Panc1 (cell line): ENCODE measurements around the gene MAPK8. TPM values are rescaled to one million over a fixed set of nuclear protein-coding genes. Genes with fewer than 3 reads are reported as not detected.

Source experiments
- ATAC-seq: fragments of 200-7000 bp; cut with Tn5 transposase; 2 replicates; pipeline ENCODE4 v1.9.1; 2020; ENCODE audit warnings: mild to moderate bottlenecking, moderate library complexity
- BruUV-seq: library from RNA; stranded (reverse); fragments of 400-500 nt; replicated peaks from 2 replicates; lab custom pipeline; 2021; lab: Mats Ljungman, UMichigan
- CTCF ChIA-PET: fragments of 300-600 bp; sonication (Branson Sonifier 250); formaldehyde crosslinking; loops from one replicate; lab custom pipeline; 2022; ENCODE audit warnings: antibody characterized with exemption; lab: Charles Lee
- POLR2A ChIA-PET: fragments of 300-600 bp; sonication (Branson Sonifier 250); formaldehyde crosslinking; loops from one replicate; lab custom pipeline; 2022; ENCODE audit warnings: antibody characterized with exemption; lab: Charles Lee
- DNase-seq: peaks from one replicate; pipeline ENCODE4 v3.0.0-alpha.2; 2010; ENCODE audit warnings: low read depth, low spot score
- H3K27ac ChIP-seq: 2 replicates; pipeline ENCODE4 v1.5.1; 2011; ENCODE audit warnings: mild to moderate bottlenecking, low read length, inconsistent platforms
- H3K27me3 ChIP-seq: fragments of 200-500 bp; sonication (Bioruptor generic); 2 replicates; pipeline ENCODE4 v1.6.0; 2014; ENCODE audit warnings: low read length, inconsistent platforms; ENCODE audit not compliant: control insufficient read depth, insufficient read depth
- H3K36me3 ChIP-seq: fragments of 200-500 bp; sonication (Bioruptor generic); 2 replicates; pipeline ENCODE4 v1.5.1; 2014; ENCODE audit warnings: inconsistent platforms, mild to moderate bottlenecking, low read length, moderate library complexity; ENCODE audit not compliant: control insufficient read depth, insufficient read depth
- H3K4me1 ChIP-seq: 2 replicates; pipeline ENCODE4 v1.5.1; 2011; ENCODE audit warnings: inconsistent platforms, mild to moderate bottlenecking, low read length, moderate library complexity; ENCODE audit not compliant: control insufficient read depth, insufficient read depth
- H3K4me3 ChIP-seq, 2 experiments: 2 replicates each; pipeline ENCODE4 v1.5.1; 2011 to 2012; ENCODE audit warnings: low read depth in 2 of 2, low read length in 2 of 2, mild to moderate bottlenecking in 2 of 2, inconsistent platforms in 1 of 2, moderate library complexity in 1 of 2
- H3K9me3 ChIP-seq: fragments of 200-500 bp; sonication (Bioruptor generic); 2 replicates; pipeline ENCODE4 v1.5.1; 2014; ENCODE audit warnings: low read depth, mild to moderate bottlenecking, inconsistent platforms, low read length, moderate library complexity; ENCODE audit not compliant: control insufficient read depth, insufficient read depth
- POLR2AphosphoS5 ChIP-seq: IDR thresholded peaks from 2 replicates; pipeline ENCODE4 v1.6.1; 2012; ENCODE audit warnings: mild to moderate bottlenecking, low read depth, low read length, moderate library complexity
- SIN3A ChIP-seq: IDR thresholded peaks from 2 replicates; pipeline ENCODE4 v1.6.1; 2012; ENCODE audit warnings: low read depth, mild to moderate bottlenecking, low read length, moderate library complexity, borderline replicate concordance; ENCODE audit not compliant: insufficient read depth
- TCF7L2 ChIP-seq: IDR thresholded peaks from 2 replicates; pipeline ENCODE4 v1.6.1; 2011; ENCODE audit warnings: mild to moderate bottlenecking, low read depth, low read length, inconsistent platforms
- in situ Hi-C: cut with HindIII; loops from 2 replicates; pipeline ENCODE4 v1.10.0; 2016; ENCODE audit warnings: low sequenced_read_pairs, low pct_unique_long_range_greater_than_20kb
- intact Hi-C: fragments of 100-400 bp; cut with micrococcal nuclease; formaldehyde crosslinking; loops from one replicate; pipeline ENCODE4 v1.10.0; 2022; ENCODE audit not compliant: unreplicated experiment
- total RNA-seq: library from RNA; stranded (reverse); gene quantifications from one replicate; pipeline ENCODE4 v1.2.1, GENCODE V29; 2021; ENCODE audit not compliant: unreplicated experiment
- TF ChIP-seq, protein P1 (sequence below), 2 experiments: IDR thresholded peaks; 2 replicates each; pipeline ENCODE4 v1.6.1; 2011 to 2012; ENCODE audit warnings: low read depth in 2 of 2, control low read depth in 1 of 2, low read length in 1 of 2, mild to moderate bottlenecking in 1 of 2, moderate library complexity in 1 of 2; ENCODE audit not compliant: insufficient read depth in 1 of 2
- TF ChIP-seq, protein P2 (sequence below): fragments of 450-650 bp; IDR thresholded peaks from 2 replicates; pipeline ENCODE4 v1.5.1; 2017; ENCODE audit warnings: mild to moderate bottlenecking

MAPK8 gene
- total RNA-seq, 1 experiment from 2014 or later, result 66.6 TPM

DNA sequence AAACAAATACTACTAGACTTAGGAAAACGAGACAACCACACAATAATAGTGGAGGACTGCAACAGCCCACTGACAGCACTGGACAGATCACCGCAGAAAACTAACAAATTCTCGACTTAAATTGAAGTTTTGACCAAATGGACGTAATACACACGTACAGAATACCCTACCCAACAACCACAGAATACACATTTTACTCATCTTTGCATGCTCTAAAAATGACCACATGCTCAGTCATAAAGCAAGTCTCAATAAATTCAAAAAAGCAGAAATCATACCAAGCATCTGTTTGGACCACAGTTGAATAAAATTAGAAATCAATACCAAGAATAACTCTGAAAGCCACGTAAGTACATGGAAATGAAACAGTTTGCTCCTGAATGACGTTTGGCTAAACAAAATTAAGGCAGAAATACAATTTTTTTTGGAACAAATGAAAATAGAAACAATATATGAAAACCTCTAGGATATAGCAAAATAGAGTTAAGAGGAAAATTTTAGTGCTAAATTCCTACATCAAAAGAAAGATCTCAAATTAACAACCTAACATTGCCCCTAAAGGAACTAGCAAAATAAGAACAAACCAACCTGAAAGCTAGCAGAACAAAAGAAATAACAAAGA is 30.6 kb downstream of the MAPK8 start:
- no peaks in the 10 kb centered on the region for H3K9me3 ChIP-seq
- H3K27me3 ChIP-seq, result no peaks in the 10 kb centered on the region
- ATAC-seq, result no peak
- intact Hi-C loops (no loop called here), in situ Hi-C loops (no loop called here)
- H3K36me3 ChIP-seq, result no peaks in the 10 kb centered on the region
- TF ChIP-seq SIN3A, result no peak
- TF ChIP-seq, protein P1, sequence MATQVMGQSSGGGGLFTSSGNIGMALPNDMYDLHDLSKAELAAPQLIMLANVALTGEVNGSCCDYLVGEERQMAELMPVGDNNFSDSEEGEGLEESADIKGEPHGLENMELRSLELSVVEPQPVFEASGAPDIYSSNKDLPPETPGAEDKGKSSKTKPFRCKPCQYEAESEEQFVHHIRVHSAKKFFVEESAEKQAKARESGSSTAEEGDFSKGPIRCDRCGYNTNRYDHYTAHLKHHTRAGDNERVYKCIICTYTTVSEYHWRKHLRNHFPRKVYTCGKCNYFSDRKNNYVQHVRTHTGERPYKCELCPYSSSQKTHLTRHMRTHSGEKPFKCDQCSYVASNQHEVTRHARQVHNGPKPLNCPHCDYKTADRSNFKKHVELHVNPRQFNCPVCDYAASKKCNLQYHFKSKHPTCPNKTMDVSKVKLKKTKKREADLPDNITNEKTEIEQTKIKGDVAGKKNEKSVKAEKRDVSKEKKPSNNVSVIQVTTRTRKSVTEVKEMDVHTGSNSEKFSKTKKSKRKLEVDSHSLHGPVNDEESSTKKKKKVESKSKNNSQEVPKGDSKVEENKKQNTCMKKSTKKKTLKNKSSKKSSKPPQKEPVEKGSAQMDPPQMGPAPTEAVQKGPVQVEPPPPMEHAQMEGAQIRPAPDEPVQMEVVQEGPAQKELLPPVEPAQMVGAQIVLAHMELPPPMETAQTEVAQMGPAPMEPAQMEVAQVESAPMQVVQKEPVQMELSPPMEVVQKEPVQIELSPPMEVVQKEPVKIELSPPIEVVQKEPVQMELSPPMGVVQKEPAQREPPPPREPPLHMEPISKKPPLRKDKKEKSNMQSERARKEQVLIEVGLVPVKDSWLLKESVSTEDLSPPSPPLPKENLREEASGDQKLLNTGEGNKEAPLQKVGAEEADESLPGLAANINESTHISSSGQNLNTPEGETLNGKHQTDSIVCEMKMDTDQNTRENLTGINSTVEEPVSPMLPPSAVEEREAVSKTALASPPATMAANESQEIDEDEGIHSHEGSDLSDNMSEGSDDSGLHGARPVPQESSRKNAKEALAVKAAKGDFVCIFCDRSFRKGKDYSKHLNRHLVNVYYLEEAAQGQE (IDR thresholded peaks at IDR 0.05; ENCODE audit: insufficient read depth in 1 of 2, low read depth in 2 of 2, low read length in 1 of 2), result no peak
- no peak for TF ChIP-seq POLR2AphosphoS5
- TF ChIP-seq, protein P2, sequence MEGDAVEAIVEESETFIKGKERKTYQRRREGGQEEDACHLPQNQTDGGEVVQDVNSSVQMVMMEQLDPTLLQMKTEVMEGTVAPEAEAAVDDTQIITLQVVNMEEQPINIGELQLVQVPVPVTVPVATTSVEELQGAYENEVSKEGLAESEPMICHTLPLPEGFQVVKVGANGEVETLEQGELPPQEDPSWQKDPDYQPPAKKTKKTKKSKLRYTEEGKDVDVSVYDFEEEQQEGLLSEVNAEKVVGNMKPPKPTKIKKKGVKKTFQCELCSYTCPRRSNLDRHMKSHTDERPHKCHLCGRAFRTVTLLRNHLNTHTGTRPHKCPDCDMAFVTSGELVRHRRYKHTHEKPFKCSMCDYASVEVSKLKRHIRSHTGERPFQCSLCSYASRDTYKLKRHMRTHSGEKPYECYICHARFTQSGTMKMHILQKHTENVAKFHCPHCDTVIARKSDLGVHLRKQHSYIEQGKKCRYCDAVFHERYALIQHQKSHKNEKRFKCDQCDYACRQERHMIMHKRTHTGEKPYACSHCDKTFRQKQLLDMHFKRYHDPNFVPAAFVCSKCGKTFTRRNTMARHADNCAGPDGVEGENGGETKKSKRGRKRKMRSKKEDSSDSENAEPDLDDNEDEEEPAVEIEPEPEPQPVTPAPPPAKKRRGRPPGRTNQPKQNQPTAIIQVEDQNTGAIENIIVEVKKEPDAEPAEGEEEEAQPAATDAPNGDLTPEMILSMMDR, result no peak
- TF ChIP-seq TCF7L2, result no peak
- CTCF ChIA-PET, result no interaction called here
- H3K4me3 ChIP-seq, result no peak overlapping the region
- POLR2A ChIA-PET, result interaction anchor here (0.6 kb wide), 1 partner anchor 373 kb away, joined by 3 read pairs; no protein-coding TSS in a partner anchor
- no peak for DNase-seq
- no peak overlapping the region for H3K27ac ChIP-seq
- BruUV-seq, result no TSS peak
- H3K4me1 ChIP-seq, result no peaks in the 10 kb centered on the region

DNA sequence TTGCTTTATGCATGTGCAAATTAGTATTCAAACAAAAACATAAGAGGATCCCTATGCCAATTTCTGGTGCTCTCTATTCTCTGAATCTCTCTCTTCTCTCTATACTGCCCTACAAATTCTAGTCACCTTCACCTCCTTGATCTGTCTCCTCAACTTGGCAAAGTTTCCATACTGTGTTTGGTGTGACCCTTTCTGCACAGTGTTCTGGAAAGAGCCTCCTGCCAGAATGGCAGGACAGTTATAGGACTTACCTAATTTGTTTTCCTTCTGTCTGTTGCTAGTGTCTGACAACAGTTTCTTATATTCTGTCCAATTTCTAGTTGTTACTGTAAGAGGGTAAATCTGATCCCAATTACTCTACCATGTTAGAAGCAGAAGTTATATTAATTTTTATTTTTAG is 34.3 kb downstream of the MAPK8 start:
- CTCF ChIA-PET, result no interaction called here
- POLR2A ChIA-PET, result interaction anchor here (0.6 kb wide), 1 partner anchor 1198 kb away, joined by 4 read pairs; the partner anchor contains the start of gene ERCC6
- TF ChIP-seq, protein P2, result no peak
- TF ChIP-seq SIN3A, result no peak
- TF ChIP-seq, protein P1 (IDR thresholded peaks at IDR 0.05; ENCODE audit: insufficient read depth in 1 of 2, low read depth in 2 of 2, low read length in 1 of 2), result no peak
- no peak for TF ChIP-seq POLR2AphosphoS5
- TF ChIP-seq TCF7L2, result no peak
- no TSS peak for BruUV-seq
- DNase-seq (no peak), ATAC-seq (no peak)
- Histone ChIP-seq H3K27ac (no peak overlapping the region), H3K4me3 (no peak overlapping the region), H3K36me3 (no peaks in the 10 kb centered on the region), H3K4me1 (peaks cover 3% of the 10 kb centered on the region; the same call in 1 of the 2 replicates), H3K9me3 (no peaks in the 10 kb centered on the region), H3K27me3 (no peaks in the 10 kb centered on the region)
- intact Hi-C loops, result no loop called here
- in situ Hi-C loops, result no loop called here
